GM21528 (cell line): ENCODE data around the gene ZNF681.
"Not testable (repeated sequence)": the region's sequence is repeated elsewhere in the genome, so short reads cannot be mapped to it uniquely, and the experiment has no call there.

Source experiments
- ATAC-seq: cut with Tn5 transposase; IDR thresholded peaks from one replicate; pipeline ENCODE4 v1.9.1; 2021; ENCODE audit warnings: mild to moderate bottlenecking, moderate library complexity; ENCODE audit not compliant: unreplicated experiment, low FRiP score

Gene ZNF681

GRCh38 chr19:23698711-23699520 is 59.8 kb downstream of the ZNF681 start:
- no peak for ATAC-seq

GRCh38 chr19:23692937-23693336 is 65.8 kb downstream of the ZNF681 start:
- not testable (repeated sequence) for ATAC-seq
